Sigmoid colon (tissue), 7 donors: ENCODE data around the gene RPL13A. TPM values are rescaled to one million over a fixed set of nuclear protein-coding genes. Genes with fewer than 3 reads are reported as not detected.

Source experiments
- DNase-seq: peaks from one replicate; pipeline ENCODE4 v3.0.0-alpha.2; 2019
- H3K27ac ChIP-seq, 4 donors: fragments of 200-600 bp; sonication (generic); one replicate each; pipeline ENCODE4 v1.5.1; 2016 to 2019; ENCODE audit warnings: mild to moderate bottlenecking in 1 of 4
- H3K27me3 ChIP-seq, 3 donors: fragments of 200-600 bp; sonication (generic); one replicate each; pipeline ENCODE4 v1.5.1; 2019; ENCODE audit warnings: mild to moderate bottlenecking in 1 of 3
- H3K36me3 ChIP-seq, 4 donors: fragments of 200-600 bp; sonication (generic); one replicate each; pipeline ENCODE4 v1.5.1; 2016 to 2019
- H3K4me1 ChIP-seq, 4 donors: fragments of 200-600 bp; sonication (generic); one replicate each; pipeline ENCODE4 v1.5.1; 2017 to 2019
- H3K4me3 ChIP-seq, 4 donors: fragments of 200-600 bp; sonication (generic); one replicate each; pipeline ENCODE4 v1.5.1; 2017 to 2019; ENCODE audit warnings: mild to moderate bottlenecking in 2 of 4, moderate library complexity in 1 of 4
- H3K9me3 ChIP-seq, 4 donors: fragments of 200-600 bp in 3 of 4; sonication (generic) in 3 of 4; one replicate each; pipeline versions ENCODE4 v1.5.1 to v1.6.1; 2013 to 2019
- CTCF ChIP-seq, 4 experiments: fragments of 450-650 bp in 3 of 4; fragments of 200-600 bp in 1 of 4; IDR thresholded peaks; one replicate each; pipeline ENCODE4 v1.5.1; 2016 to 2019; ENCODE audit warnings: antibody characterized with exemption in 4 of 4, mild to moderate bottlenecking in 3 of 4, moderate library complexity in 2 of 4
- EP300 ChIP-seq, 4 donors: sonication (generic); formaldehyde crosslinking; IDR thresholded peaks; one replicate each; pipeline ENCODE4 v1.6.1; 2017; ENCODE audit warnings: antibody characterized with exemption in 4 of 4
- POLR2A ChIP-seq, 2 donors: fragments of 450-650 bp; IDR thresholded peaks; one replicate each; pipeline ENCODE4 v1.6.1; 2016; ENCODE audit warnings: antibody characterized with exemption in 2 of 2, mild to moderate bottlenecking in 2 of 2, moderate library complexity in 2 of 2
- POLR2AphosphoS5 ChIP-seq, 4 donors: sonication (generic); formaldehyde crosslinking; IDR thresholded peaks; one replicate each; pipeline ENCODE4 v1.6.1; 2017; ENCODE audit warnings: antibody characterized with exemption in 4 of 4
- WGBS, 2 donors: extraction: QIAGEN DNeasy Blood & Tissue Kit; methylation state at CpG; one replicate each; pipeline ENCODE4 v1.1.7; 2013; 5-methylcytosine and 5-hydroxymethylcytosine counted together
- intact Hi-C: fragments of 100-400 bp; cut with DNase I; formaldehyde crosslinking; loops from one replicate; pipeline ENCODE4 v1.15.1; 2023
- polyA plus RNA-seq, 3 donors: library from polyadenylated mRNA; stranded (reverse); fragments of 200-250 nt; gene quantifications; one replicate each; pipeline ENCODE4 v1.2.3, GENCODE V29; 2013
- total RNA-seq, 4 donors: library from RNA; depleted of rRNA; stranded (reverse); fragments of >200 nt; gene quantifications; one replicate each; pipeline ENCODE4 v1.1.0, GENCODE V29; 2016
- donor health status: healthy with polysubstance abuse.
- donor health status: Bipolar disorder and iron deficiency.
- donor health status: healthy.

Gene RPL13A
- total and polyA plus RNA-seq, 7 donors: 2,552 to 6,094 (median 4,207) TPM

GRCh38 chr19:49502866-49503581 lies 15.6 kb downstream of the RPL13A start:
- no peaks in the 10 kb centered on the region for H3K27me3 ChIP-seq
- intact Hi-C loops: loop anchor here (1.0 kb wide), 1 partner anchor 44 kb away; no protein-coding TSS in a partner anchor
- peaks cover 0 to 23% (median 14%) of the 10 kb centered on the region in 4 donors for H3K4me1 ChIP-seq
- H3K9me3 ChIP-seq: no peaks in the 10 kb centered on the region
- TF ChIP-seq EP300 (IDR thresholded peaks at IDR 0.05): no peak
- TF ChIP-seq POLR2AphosphoS5 (IDR thresholded peaks at IDR 0.05): no peak
- peak in 3 of 4 experiments; percentile 60 to 68 (median 64) for TF ChIP-seq CTCF (IDR thresholded peaks at IDR 0.05)
- TF ChIP-seq POLR2A (IDR thresholded peaks at IDR 0.05): no peak
- H3K36me3 ChIP-seq: peaks cover 18 to 22% (median 22%) of the 10 kb centered on the region in 4 donors
- 44 to 54% methylated on average over 14 of the region's 14 CpGs for WGBS, 2 donors
- no peak for DNase-seq
- no peak overlapping the region for H3K27ac ChIP-seq
- no peak overlapping the region for H3K4me3 ChIP-seq

GRCh38 chr19:49503582-49503962 lies 16.2 kb downstream of the RPL13A start:
- H3K4me1 ChIP-seq: peaks cover 0 to 18% (median 9%) of the 10 kb centered on the region in 4 donors
- no peak for TF ChIP-seq POLR2A (IDR thresholded peaks at IDR 0.05)
- TF ChIP-seq EP300 (IDR thresholded peaks at IDR 0.05): no peak
- TF ChIP-seq POLR2AphosphoS5 (IDR thresholded peaks at IDR 0.05): no peak
- no peak for TF ChIP-seq CTCF (IDR thresholded peaks at IDR 0.05)
- no peak for DNase-seq
- H3K36me3 ChIP-seq: peaks cover 13 to 16% (median 16%) of the 10 kb centered on the region in 4 donors
- H3K4me3 ChIP-seq: no peak overlapping the region
- no peak overlapping the region for H3K27ac ChIP-seq
- no peaks in the 10 kb centered on the region for H3K27me3 ChIP-seq
- 79 to 84% methylated on average over 9 of the region's 9 CpGs for WGBS, 2 donors
- no peaks in the 10 kb centered on the region for H3K9me3 ChIP-seq
- intact Hi-C loops: loop anchor here (1.0 kb wide), 1 partner anchor 44 kb away; no protein-coding TSS in a partner anchor

GRCh38 chr19:49506575-49507105 lies 19.2 kb downstream of the RPL13A start:
- intact Hi-C loops: no loop called here
- DNase-seq: no peak
- Histone ChIP-seq H3K9me3 (no peaks in the 10 kb centered on the region), H3K4me1 (peaks cover 0 to 8% (median 5%) of the 10 kb centered on the region in 4 donors), H3K27me3 (no peaks in the 10 kb centered on the region), H3K27ac (no peak overlapping the region), H3K36me3 (no peaks in the 10 kb centered on the region), H3K4me3 (no peak overlapping the region)
- TF ChIP-seq CTCF (IDR thresholded peaks at IDR 0.05) (peak; percentile 58 to 69 (median 66)), EP300 (IDR thresholded peaks at IDR 0.05) (no peak), POLR2A (IDR thresholded peaks at IDR 0.05) (no peak), POLR2AphosphoS5 (IDR thresholded peaks at IDR 0.05) (no peak)
- WGBS, 2 donors: 23 to 30% methylated on average over 8 of the region's 8 CpGs

- no peak for DNase-seq
- Histone ChIP-seq H3K27me3 (no peaks in the 10 kb centered on the region), H3K36me3 (no peaks in the 10 kb centered on the region), H3K27ac (no peak overlapping the region), H3K4me1 (peaks cover 0 to 16% (median 13%) of the 10 kb centered on the region in 4 donors), H3K4me3 (no peak overlapping the region), H3K9me3 (no peaks in the 10 kb centered on the region)
- 85 to 87% methylated on average over 12 of the region's 12 CpGs for WGBS, 2 donors
- no peak for TF ChIP-seq EP300 (IDR thresholded peaks at IDR 0.05)
- TF ChIP-seq CTCF (IDR thresholded peaks at IDR 0.05): no peak
- no peak for TF ChIP-seq POLR2AphosphoS5 (IDR thresholded peaks at IDR 0.05)
- no peak for TF ChIP-seq POLR2A (IDR thresholded peaks at IDR 0.05)
- intact Hi-C loops: no loop called here
Observed at GRCh38 chr19:49507803-49508494, 20.5 kb downstream of the RPL13A start.
